OCI-LY3 (cell line): ENCODE data around the gene PRSS33.

Experiments used
- EZH2phosphoT487 ChIP-seq: fragments of 200-600 bp; shearing (Covaris generic); IDR thresholded peaks from 2 replicates; pipeline ENCODE4 v1.6.1; 2018; ENCODE audit warnings: antibody characterized with exemption, mixed run types, low read depth
- TF ChIP-seq, protein P1 (sequence below): fragments of 200-600, 300-600 bp; sonication (generic); IDR thresholded peaks from 2 replicates; pipeline ENCODE4 v1.5.1; 2014; ENCODE audit warnings: antibody characterized with exemption, low read length, low read depth

DNA sequence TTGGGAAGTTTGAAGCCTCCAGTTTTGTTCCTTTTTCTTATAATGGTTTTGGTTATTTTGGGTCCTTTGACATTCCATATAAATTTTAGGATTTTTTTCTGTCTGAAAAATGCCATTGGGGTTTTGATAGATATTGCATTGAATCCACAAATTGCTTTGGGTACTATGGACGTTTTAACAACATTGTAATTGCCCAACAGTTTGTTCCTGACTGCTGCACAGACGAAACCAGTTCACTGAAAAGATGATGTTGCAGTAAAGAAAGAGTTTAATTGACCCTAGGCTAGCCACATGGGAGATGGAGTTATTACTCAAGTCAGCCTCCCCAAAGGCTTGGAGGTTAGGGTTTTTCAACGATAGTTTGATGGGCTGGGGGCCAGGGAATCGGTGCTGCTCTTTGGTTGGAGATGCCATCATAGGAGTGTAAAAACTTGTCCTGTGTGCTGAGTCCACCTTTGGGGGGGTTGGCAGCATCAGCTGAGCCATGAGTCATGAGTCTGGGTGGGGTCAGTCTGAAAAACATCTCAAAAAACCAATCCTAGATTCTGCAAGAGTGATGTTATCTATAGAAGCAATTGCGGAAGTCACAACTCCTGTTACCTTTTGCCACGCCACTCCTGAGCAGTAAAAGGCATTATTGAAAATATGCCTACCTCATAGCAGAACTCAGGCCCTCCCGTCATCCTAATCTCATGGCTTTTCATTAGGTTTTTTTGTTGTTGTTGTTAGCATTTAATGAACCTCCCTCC is 8.2 kb upstream of the PRSS33 start:
- TF ChIP-seq, protein P1, sequence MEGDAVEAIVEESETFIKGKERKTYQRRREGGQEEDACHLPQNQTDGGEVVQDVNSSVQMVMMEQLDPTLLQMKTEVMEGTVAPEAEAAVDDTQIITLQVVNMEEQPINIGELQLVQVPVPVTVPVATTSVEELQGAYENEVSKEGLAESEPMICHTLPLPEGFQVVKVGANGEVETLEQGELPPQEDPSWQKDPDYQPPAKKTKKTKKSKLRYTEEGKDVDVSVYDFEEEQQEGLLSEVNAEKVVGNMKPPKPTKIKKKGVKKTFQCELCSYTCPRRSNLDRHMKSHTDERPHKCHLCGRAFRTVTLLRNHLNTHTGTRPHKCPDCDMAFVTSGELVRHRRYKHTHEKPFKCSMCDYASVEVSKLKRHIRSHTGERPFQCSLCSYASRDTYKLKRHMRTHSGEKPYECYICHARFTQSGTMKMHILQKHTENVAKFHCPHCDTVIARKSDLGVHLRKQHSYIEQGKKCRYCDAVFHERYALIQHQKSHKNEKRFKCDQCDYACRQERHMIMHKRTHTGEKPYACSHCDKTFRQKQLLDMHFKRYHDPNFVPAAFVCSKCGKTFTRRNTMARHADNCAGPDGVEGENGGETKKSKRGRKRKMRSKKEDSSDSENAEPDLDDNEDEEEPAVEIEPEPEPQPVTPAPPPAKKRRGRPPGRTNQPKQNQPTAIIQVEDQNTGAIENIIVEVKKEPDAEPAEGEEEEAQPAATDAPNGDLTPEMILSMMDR: no peak
- TF ChIP-seq EZH2phosphoT487: no peak
